IMR-90 (cell line): Measurements from ENCODE around the gene ANKH. TPM values are rescaled to one million over a fixed set of nuclear protein-coding genes. Genes with fewer than 3 reads are reported as not detected.
A peak's percentile ranks its signal among the peaks of the same experiment; 100 is the strongest.

Experiments used
- ATAC-seq: fragments of 200-7000 bp; cut with Tn5 transposase; 2 replicates; pipeline ENCODE4 v1.9.1; 2020; ENCODE audit warnings: low read depth, mild to moderate bottlenecking, moderate library complexity
- BruUV-seq: library from RNA; stranded (reverse); fragments of 400-500 nt; replicated peaks from 2 replicates; lab custom pipeline; 2021; lab: Mats Ljungman, UMichigan
- CTCF ChIA-PET: fragments of 300-600 bp; formaldehyde crosslinking; extraction: SDS; loops from one replicate; lab custom pipeline; 2021; ENCODE audit warnings: antibody characterized with exemption; lab: Yijun Ruan, JAX
- POLR2A ChIA-PET: fragments of 300-600 bp; sonication (Branson Sonifier 250); formaldehyde crosslinking; loops from one replicate; lab custom pipeline; 2022; ENCODE audit warnings: antibody characterized with exemption; ENCODE audit not compliant: unreplicated experiment; lab: Charles Lee
- DNase-seq: peaks from one replicate; pipeline ENCODE4 v3.0.0; 2013
- H2AFZ ChIP-seq: replicated peaks from 2 replicates; pipeline ENCODE3; 2013; ENCODE audit warnings: low read length, mild to moderate bottlenecking; ENCODE audit not compliant: poor library complexity
- H2AK5ac ChIP-seq: 2 replicates; pipeline ENCODE4 v1.6.1; 2013; ENCODE audit warnings: low read depth, low read length, inconsistent platforms
- H2AK9ac ChIP-seq: replicated peaks from 2 replicates; pipeline ENCODE3; 2013; ENCODE audit warnings: mild to moderate bottlenecking, low read depth, low read length, moderate library complexity; ENCODE audit not compliant: poor library complexity
- H2BK120ac ChIP-seq: 2 replicates; pipeline ENCODE4 v1.6.1; 2013; ENCODE audit warnings: low read depth, low read length, inconsistent platforms
- H2BK15ac ChIP-seq: 3 replicates; pipeline ENCODE4 v1.6.1; 2013; ENCODE audit warnings: low read depth, low read length, inconsistent platforms
- H2BK20ac ChIP-seq: 2 replicates; pipeline ENCODE4 v1.6.1; 2013; ENCODE audit warnings: low read depth, mild to moderate bottlenecking, inconsistent platforms, low read length, moderate library complexity
- H2BK5ac ChIP-seq: 2 replicates; pipeline ENCODE4 v1.6.1; 2013; ENCODE audit warnings: mild to moderate bottlenecking, low read depth, low read length, inconsistent platforms; ENCODE audit not compliant: poor library complexity, severe bottlenecking
- H3K14ac ChIP-seq: replicated peaks from 2 replicates; pipeline ENCODE4 v1.6.1; 2013; ENCODE audit warnings: low read depth, low read length, inconsistent platforms
- H3K18ac ChIP-seq: 2 replicates; pipeline ENCODE4 v1.6.1; 2013; ENCODE audit warnings: low read depth, low read length, control low read depth
- H3K23ac ChIP-seq: 2 replicates; pipeline ENCODE4 v1.6.1; 2013; ENCODE audit warnings: low read depth, low read length, inconsistent platforms
- H3K27ac ChIP-seq: 2 replicates; pipeline ENCODE4 v1.5.1; 2013; ENCODE audit warnings: mild to moderate bottlenecking, control low read depth, low read length; ENCODE audit not compliant: insufficient read depth
- H3K27me3 ChIP-seq: 2 replicates; pipeline ENCODE4 v1.6.1; 2013; ENCODE audit warnings: low read length; ENCODE audit not compliant: control insufficient read depth, insufficient read depth
- H3K36me3 ChIP-seq: 2 replicates; pipeline ENCODE4 v1.6.1; 2013; ENCODE audit warnings: low read length, mixed read lengths; ENCODE audit not compliant: control insufficient read depth, insufficient read depth
- H3K4ac ChIP-seq: 2 replicates; pipeline ENCODE4 v1.6.1; 2013; ENCODE audit warnings: low read depth, low read length, inconsistent platforms
- H3K4me1 ChIP-seq: 2 replicates; pipeline ENCODE4 v1.6.1; 2013; ENCODE audit warnings: low read length, mixed read lengths; ENCODE audit not compliant: control insufficient read depth, insufficient read depth
- H3K4me2 ChIP-seq: 2 replicates; pipeline ENCODE4 v1.6.1; 2013; ENCODE audit warnings: low read depth, mild to moderate bottlenecking, control low read depth, low read length, moderate library complexity
- H3K4me3 ChIP-seq: 2 replicates; pipeline ENCODE4 v1.5.1; 2013; ENCODE audit warnings: low read depth, mild to moderate bottlenecking, control low read depth, low read length, moderate library complexity; ENCODE audit not compliant: insufficient read depth
- H3K56ac ChIP-seq: 2 replicates; pipeline ENCODE4 v1.6.1; 2013; ENCODE audit warnings: low read length, inconsistent platforms; ENCODE audit not compliant: insufficient read depth; ENCODE audit errors: extremely low read depth
- H3K79me1 ChIP-seq, 2 experiments: 2 replicates each; pipeline ENCODE4 v1.6.1; 2013; ENCODE audit warnings: low read length in 2 of 2, inconsistent platforms in 1 of 2, low read depth in 1 of 2
- H3K9ac ChIP-seq: 2 replicates; pipeline ENCODE4 v1.6.1; 2013; ENCODE audit warnings: low read depth, low read length, control low read depth
- H3K9me1 ChIP-seq: 2 replicates; pipeline ENCODE4 v1.6.1; 2013; ENCODE audit warnings: low read length, inconsistent platforms; ENCODE audit not compliant: insufficient read depth
- H3K9me3 ChIP-seq: 2 replicates; pipeline ENCODE4 v1.6.1; 2013; ENCODE audit warnings: low read length; ENCODE audit not compliant: control insufficient read depth, insufficient read depth
- H4K20me1 ChIP-seq: 2 replicates; pipeline ENCODE4 v1.6.1; 2013; ENCODE audit warnings: low read length, inconsistent platforms; ENCODE audit not compliant: insufficient read depth
- H4K5ac ChIP-seq: 2 replicates; pipeline ENCODE4 v1.6.1; 2013; ENCODE audit warnings: mild to moderate bottlenecking, low read depth, low read length, control low read depth
- H4K8ac ChIP-seq, 2 experiments: 2 replicates each; pipeline ENCODE4 v1.6.1; 2013; ENCODE audit warnings: low read depth in 2 of 2, low read length in 2 of 2, control low read depth in 1 of 2, inconsistent platforms in 1 of 2
- H4K91ac ChIP-seq: 2 replicates; pipeline ENCODE4 v1.6.1; 2013; ENCODE audit warnings: low read depth, low read length, inconsistent platforms; ENCODE audit not compliant: insufficient read depth
- CEBPB ChIP-seq: IDR thresholded peaks from 2 replicates; pipeline ENCODE4 v1.6.1; 2012; ENCODE audit warnings: low read depth, low read length, improper control_type of control experiment
- ELK1 ChIP-seq: fragments of 150-350 bp; IDR thresholded peaks from 2 replicates; pipeline ENCODE4 v1.6.1; 2016; ENCODE audit warnings: low read depth, mild to moderate bottlenecking, low read length, moderate library complexity, borderline replicate concordance
- FOS ChIP-seq: fragments of 150-350 bp; IDR thresholded peaks from 2 replicates; pipeline ENCODE4 v1.6.1; 2016; ENCODE audit warnings: low read depth, low read length
- MAFK ChIP-seq: IDR thresholded peaks from 2 replicates; pipeline ENCODE4 v1.6.1; 2012; ENCODE audit warnings: low read depth, low read length, improper control_type of control experiment
- MAZ ChIP-seq: IDR thresholded peaks from 2 replicates; pipeline ENCODE4 v1.6.1; 2012; ENCODE audit warnings: low read depth, mild to moderate bottlenecking, low read length, improper control_type of control experiment, moderate library complexity, borderline replicate concordance
- MXI1 ChIP-seq: IDR thresholded peaks from 2 replicates; pipeline ENCODE4 v1.6.1; 2012; ENCODE audit warnings: low read depth, mild to moderate bottlenecking, low read length, moderate library complexity, borderline replicate concordance
- NFE2L2 ChIP-seq: fragments of 150-350 bp; IDR thresholded peaks from 2 replicates; pipeline ENCODE4 v1.6.1; 2016; ENCODE audit warnings: low read depth, mild to moderate bottlenecking, low read length
- POLR2A ChIP-seq: IDR thresholded peaks from 2 replicates; pipeline ENCODE4 v1.6.1; 2012; ENCODE audit warnings: mild to moderate bottlenecking, low read depth, low read length
- RCOR1 ChIP-seq: IDR thresholded peaks from 2 replicates; pipeline ENCODE4 v1.6.1; 2012; ENCODE audit warnings: mild to moderate bottlenecking, low read length, improper control_type of control experiment; ENCODE audit not compliant: insufficient replicate concordance
- RFX5 ChIP-seq: IDR thresholded peaks from 2 replicates; pipeline ENCODE4 v1.8.0; 2012; ENCODE audit warnings: low read depth, mild to moderate bottlenecking, low read length, moderate library complexity
- SMC3 ChIP-seq: fragments of 150-350 bp; IDR thresholded peaks from 2 replicates; pipeline ENCODE4 v1.6.1; 2016; ENCODE audit warnings: low read depth, mild to moderate bottlenecking, antibody characterized with exemption, low read length, moderate library complexity
- USF2 ChIP-seq: fragments of 150-350 bp; IDR thresholded peaks from 2 replicates; pipeline ENCODE4 v1.6.1; 2017; ENCODE audit warnings: mild to moderate bottlenecking, antibody characterized with exemption, low read length, low read depth
- WGBS, 2 experiments: methylation state at CpG; one replicate each; pipeline versions ENCODE4 v1.1.5 to v1.1.7; 2013; ENCODE audit warnings: missing lambda C conversion rate in 2 of 2; ENCODE audit not compliant: insufficient read length in 1 of 2; ENCODE audit errors: extremely low coverage in 2 of 2; 5-methylcytosine and 5-hydroxymethylcytosine counted together
- dilution Hi-C: fragments of 300-500 bp; cut with HindIII; formaldehyde crosslinking; loops from one replicate; pipeline ENCODE4 v1.14.3; 2018; ENCODE audit warnings: low sequenced_read_pairs; ENCODE audit not compliant: unreplicated experiment
- in situ Hi-C: fragments of 300-500 bp; cut with MboI; formaldehyde crosslinking; loops from 3 replicates; pipeline ENCODE4 v1.14.3; 2019; ENCODE audit warnings: low sequenced_read_pairs, inconsistent platforms, mixed read lengths
- intact Hi-C: fragments of 100-400 bp; cut with micrococcal nuclease; formaldehyde crosslinking; loops from 2 replicates; pipeline ENCODE4 v1.10.0; 2022
- polyA plus RNA-seq, 3 experiments: library from polyadenylated mRNA; depleted of rRNA; stranded (reverse); fragments of >200 nt; gene quantifications; 2 replicates each; pipeline ENCODE4 v1.2.3, GENCODE V29; 2012; ENCODE audit warnings: low replicate concordance in 1 of 3
- total RNA-seq: library from RNA; depleted of rRNA; stranded (reverse); fragments of >200 nt; gene quantifications from 2 replicates; pipeline ENCODE4 v1.2.3, GENCODE V29; 2012

Gene ANKH
- total and polyA plus RNA-seq, 2 of the 4 experiments (the other 2 are of a cell fraction), result 5.2 to 17.2 TPM

DNA sequence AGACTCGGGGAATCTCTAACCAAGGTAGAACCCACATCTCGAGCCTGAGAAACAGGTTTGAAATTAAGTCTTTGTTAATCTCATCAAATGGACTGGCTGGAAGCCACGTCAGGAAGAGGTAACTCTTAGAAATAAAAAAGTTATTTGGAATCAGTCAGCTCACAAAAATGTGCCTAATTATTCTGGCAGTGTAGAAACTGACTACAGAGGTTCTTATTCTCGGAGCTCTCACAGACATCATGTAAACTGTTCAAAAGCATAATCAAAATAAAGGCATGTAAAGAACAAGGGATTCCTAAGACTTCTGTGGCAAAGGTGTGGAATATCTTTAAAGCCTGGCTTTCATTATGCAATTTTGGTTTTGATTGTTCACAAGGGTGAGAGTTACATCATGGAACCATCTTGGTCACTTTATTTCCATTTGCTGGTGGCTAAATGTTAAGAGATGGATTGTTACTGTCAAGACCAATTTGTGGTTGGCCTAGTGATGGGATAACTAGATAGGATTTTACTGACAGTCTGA, 121.9 kb downstream of the ANKH start:
- in situ Hi-C loops, result no loop called here
- Histone ChIP-seq H3K9me1 (0 out of 2 replicates have a peak, but pooled peaks cover 2% of the 10 kb centered on the region), H4K8ac (no peak overlapping the region), H3K9ac (no peak overlapping the region), H3K4me1 (0 out of 2 replicates have a peak, but pooled peaks cover 2% of the 10 kb centered on the region), H3K36me3 (peaks cover 4% of the 10 kb centered on the region), H3K27me3 (no peaks in the 10 kb centered on the region), H3K4me2 (no peak overlapping the region), H3K23ac (no peak overlapping the region), H3K9me3 (no peaks in the 10 kb centered on the region), H2AK9ac (no peak overlapping the region), H3K27ac (no peak overlapping the region), H2AK5ac (no peak overlapping the region), H2AFZ (no peak overlapping the region), H3K56ac (no peak overlapping the region), H3K4me3 (no peak overlapping the region), H2BK120ac (no peak overlapping the region), H3K14ac (no peak overlapping the region), H2BK5ac (no peak overlapping the region), H4K5ac (no peak overlapping the region), H3K79me1 (no peaks in the 10 kb centered on the region), H2BK20ac (no peak overlapping the region), H4K91ac (no peak overlapping the region), H4K20me1 (no peaks in the 10 kb centered on the region), H2BK15ac (no peak overlapping the region), H3K4ac (no peak overlapping the region), H3K18ac (no peak overlapping the region)
- TF ChIP-seq RFX5, result no peak
- TF ChIP-seq MAFK, result no peak
- TF ChIP-seq NFE2L2, result no peak
- no peak for TF ChIP-seq MXI1
- TF ChIP-seq RCOR1, result no peak
- no peak for TF ChIP-seq POLR2A
- TF ChIP-seq SMC3, result no peak
- no peak for TF ChIP-seq USF2
- TF ChIP-seq ELK1, result no peak
- no peak for TF ChIP-seq MAZ
- no peak for TF ChIP-seq FOS
- TF ChIP-seq CEBPB, result no peak
- intact Hi-C loops, result no loop called here
- DNase-seq (peak; percentile 8), ATAC-seq (no peak)
- ChIA-PET CTCF (no interaction called here), POLR2A (no interaction called here)
- dilution Hi-C loops, result no loop called here
- WGBS, 2 experiments, result no CpG with 5 or more reads among the region's 4 CpGs
- no TSS peak for BruUV-seq
